Stimulated activated CD8-positive, alpha-beta memory T cell treated with anti-CD3 and anti-CD28 coated beads, Interleukin-2, amount 100 ng/mL, for 48 hours (primary cell): ENCODE measurements around the gene PCNA.

ENCODE experiments used
- DNase-seq, 2 donors: peaks; one replicate each; pipeline ENCODE4 v3.0.0-alpha.2; 2020; ENCODE audit warnings: low read depth in 2 of 2

The PCNA gene

DNA sequence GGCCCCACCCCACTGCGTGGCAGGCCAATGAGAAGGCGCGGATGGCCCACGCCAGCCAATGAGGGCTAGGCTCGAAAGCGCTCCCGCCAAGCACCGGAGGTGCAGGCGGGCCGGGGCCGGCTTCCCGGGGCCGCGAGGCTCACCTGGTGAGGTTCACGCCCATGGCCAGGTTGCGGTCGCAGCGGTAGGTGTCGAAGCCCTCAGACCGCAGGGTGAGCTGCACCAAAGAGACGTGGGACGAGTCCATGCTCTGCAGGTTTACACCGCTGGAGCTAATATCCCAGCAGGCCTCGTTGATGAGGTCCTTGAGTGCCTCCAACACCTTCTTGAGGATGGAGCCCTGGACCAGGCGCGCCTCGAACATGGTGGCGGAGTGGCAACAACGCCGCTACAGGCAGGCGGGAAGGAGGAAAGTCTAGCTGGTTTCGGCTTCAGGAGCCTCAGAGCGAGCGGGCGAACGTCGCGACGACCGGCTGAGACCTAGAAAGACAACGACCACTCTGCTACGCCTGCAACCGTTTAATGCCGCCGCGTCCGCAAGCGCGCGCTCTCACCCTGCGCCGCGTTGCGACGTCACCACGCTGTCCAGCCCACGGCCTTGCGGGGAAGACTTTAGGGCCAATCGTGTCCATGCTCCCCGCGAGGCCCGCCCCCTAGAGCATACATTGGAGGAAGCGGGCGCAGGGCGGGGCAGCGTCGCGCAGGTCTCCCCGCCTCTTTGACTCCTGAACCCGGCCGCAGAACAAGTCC, at the start of gene PCNA:
PCNA (minus strand) TSS at position 524 of the 750 bp plus-strand sequence; CDS start at position 364, 160 bp downstream.
- peak; percentile 97 for DNase-seq

DNA sequence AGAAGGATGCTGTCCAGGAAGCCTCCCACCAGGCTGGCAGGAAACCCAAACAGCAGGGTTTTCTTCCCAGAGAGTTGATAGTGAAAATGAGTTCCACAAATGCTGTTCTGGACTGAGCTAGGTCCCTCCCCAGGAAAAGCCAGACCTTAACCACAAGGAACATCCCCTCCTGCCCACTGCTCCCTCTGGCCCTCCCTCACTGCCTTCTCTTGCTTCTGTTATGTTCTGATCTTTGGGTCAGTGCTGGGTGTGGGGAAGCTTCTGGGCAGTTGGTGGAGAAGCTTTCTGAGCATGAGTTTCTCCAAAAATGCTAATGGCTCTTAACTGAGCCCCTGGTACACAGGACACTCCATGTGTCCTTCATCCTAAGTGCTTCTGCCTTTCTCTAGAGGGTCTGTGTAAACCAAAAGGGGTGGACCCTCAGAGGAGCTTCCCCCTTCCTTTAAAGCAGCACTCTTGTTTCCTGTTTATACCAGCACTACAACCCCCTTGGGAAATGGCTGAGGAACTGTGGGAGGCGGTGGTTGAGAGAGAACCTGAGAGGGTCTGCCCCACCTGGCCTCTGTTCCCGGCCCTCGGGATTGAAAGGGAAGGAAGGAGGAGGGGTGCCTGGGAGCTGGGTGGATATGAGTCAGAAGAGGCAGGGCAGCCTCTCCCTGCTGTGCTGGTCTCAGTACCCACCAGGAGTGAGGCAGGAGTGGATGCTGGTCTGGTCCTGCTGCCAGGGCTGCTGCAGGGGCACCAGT, 49.1 kb upstream of the PCNA start:
- no peak for DNase-seq

DNA sequence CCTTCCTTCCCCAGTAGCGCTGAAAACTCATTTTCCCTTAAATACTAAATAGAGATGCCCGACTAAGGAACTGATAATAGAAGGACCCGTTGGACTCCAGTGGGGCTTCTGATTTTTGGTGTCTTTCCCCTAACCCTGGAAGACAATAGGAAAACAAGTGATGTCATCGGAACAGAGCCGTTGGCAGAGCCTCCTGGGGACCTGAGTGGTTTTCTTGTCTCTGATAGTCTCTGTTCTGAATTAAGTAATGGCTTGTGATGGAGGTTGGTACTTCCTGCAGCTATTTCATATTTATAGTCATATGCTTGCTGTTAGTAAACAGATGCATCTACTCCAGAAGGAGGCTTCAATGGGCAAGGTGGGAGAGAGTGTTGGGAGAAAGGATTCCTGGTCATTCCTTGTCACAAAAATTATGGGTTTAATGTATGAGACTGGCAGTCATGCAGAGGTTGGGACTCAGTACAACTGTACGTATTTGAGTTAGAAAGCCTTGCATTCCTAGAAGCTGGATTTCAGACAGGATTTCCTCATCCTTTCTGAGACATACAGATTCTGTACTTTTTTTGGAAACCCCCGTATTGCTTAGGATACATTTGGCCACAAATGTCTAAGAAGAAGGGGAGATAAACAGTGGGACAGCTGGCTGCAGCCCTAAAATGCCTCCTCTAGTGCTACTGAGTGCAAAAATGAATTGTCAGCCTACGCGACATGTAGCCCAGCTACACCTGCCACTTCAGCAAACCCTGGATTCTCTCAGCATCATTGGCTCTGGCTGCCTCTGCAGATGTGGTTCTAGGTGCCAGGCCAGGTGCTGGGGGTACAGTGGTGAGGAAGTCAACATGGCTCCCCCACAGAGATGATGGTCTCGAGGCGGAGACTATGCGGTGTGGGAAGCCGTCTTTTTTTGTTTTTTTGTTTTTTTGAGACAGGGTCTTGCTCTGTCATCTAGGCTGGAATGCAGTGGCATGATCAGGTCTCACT, 45.2 kb upstream of the PCNA start:
- DNase-seq = no peak

DNA sequence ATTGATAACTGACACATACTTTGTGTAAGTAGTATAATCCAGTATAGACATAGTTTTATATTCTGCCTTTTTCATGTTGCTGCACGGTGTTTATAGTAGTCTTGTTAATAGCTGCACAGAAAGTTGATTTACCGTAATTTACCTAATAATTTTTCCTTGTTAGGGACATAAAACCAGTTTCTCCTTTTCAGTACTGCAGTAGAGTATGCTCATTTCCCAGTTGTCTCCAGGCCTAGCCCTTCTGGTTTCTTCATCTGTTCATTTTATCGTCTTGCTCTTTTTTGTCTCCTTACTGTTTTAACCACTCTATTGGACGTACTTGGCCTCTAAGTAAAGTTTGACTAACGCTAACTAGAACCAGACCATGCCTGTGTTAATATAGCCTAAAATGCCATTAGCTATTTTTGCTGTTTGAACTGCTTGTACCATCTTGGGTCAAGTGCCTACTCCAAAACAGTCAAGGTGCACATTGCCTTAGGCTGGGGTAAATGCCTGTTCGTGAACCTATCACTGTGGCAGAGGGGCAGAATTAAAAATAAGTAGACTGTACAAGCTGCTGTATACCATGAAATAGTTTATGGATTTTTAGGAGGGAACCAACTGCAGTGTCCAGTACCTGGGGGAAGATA, 41.9 kb upstream of the PCNA start:
- no peak for DNase-seq

DNA sequence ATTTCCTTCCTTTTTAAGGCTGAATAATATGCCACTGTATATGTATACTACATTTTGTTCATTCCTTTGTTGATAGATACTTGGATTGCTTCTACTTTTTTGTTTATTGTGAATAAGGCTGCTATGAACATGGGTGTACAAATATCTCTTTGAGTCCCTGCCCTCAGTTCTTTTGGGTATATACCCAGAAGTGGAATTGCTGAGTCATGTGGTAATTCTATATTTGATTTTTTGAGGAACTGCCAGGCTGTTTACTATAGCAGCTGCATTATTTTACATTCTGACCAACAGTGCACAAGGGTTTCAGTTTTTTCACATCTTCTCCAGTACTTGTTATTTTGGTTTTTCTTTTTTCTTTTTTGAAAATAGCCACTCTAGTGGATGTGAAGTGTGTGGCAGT, 41.1 kb upstream of the PCNA start:
- DNase-seq = no peak

DNA sequence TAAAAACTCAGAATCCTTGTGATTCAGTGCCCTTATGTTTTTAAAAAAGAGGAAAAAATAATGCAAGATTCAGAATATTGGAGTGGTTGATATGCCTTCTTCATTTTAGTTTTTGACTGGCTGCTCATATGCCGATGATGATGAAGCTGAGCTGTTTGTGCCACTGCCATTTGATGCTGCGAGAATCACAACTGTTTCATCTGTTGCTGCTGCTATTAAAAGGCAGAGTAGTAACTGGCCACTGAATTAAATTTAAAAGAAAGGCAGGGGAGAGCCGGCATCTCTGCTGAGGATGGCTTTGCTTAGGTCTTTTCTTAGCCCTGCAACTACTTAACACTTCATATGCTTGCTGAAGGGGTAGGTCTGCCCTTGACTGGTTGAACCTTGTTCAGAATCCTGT, 40.2 kb upstream of the PCNA start:
- DNase-seq = no peak

DNA sequence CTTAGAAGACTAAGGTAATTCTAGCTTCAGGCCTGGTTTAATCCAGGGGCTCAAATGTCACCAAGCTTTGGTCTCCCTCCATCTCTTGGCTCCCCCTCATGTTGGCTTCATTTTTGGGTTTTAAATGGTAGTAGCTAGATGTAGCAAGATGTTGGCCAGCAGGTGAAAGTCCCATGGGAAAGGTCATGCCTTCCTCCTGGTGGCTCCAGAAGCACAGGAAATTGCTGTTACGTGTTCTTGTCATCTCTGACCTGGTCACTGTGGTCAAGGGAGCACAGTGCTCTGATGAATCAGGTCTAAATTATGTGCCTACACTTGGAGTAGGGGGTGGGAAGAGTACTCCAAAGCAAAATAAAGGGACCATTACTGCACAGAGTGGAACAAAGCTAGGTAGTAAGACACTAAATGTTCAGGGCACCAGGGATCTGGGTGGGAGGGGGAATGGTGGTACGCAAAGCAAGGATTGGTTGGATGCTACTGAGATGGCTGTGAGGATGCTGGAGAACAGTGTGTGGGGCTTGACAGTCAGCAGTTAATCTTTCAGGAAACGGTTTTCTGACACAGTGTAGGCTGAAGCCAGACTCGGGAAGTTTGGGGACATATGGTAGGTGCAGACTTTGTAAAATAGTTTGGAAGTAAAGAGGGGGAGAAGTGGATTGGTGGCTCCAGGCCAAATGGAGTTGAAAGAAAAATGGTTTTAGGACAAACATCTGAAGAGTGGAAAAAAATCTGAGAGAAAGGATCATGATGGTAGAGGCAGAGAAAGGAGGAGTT, 37.1 kb upstream of the PCNA start:
- no peak for DNase-seq

DNA sequence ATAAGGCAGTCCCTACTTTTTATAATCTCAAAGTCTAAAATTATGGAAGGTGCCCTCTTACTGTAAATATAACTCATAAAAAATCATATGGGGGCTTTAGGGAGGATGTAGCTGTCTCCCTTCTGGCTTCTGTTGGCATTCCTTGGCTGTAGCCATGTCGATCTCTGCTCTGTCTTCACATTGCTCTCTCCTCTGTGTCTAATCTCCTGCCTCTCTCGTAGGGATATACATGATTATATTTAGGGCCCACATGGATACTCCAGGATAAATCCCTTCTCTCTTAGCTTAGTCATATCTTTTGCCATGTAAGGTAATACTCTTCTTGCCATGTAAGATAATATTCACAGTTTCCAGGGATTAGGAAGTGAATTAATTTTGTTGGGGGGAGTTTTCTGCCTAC, 35.6 kb upstream of the PCNA start:
- DNase-seq = no peak

DNA sequence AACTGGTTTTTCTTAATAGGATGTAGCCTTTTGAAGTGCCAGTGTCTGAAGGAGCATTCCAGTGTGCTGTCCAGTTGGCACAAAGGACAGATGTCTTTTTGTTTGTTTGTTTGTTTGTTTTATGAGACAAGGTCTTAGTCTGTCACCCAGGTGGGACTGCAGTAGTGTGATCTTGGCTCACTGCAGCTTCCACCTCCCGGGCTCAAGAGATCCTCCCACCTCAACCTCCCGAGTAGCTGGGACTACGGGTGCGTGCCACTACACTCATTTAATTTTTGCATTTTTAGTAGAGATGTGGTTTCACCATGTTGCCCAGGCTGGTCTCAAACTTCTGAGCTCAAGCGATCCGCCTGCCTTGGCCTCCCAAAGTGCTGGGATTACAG, 34.8 kb upstream of the PCNA start:
- no peak for DNase-seq

DNA sequence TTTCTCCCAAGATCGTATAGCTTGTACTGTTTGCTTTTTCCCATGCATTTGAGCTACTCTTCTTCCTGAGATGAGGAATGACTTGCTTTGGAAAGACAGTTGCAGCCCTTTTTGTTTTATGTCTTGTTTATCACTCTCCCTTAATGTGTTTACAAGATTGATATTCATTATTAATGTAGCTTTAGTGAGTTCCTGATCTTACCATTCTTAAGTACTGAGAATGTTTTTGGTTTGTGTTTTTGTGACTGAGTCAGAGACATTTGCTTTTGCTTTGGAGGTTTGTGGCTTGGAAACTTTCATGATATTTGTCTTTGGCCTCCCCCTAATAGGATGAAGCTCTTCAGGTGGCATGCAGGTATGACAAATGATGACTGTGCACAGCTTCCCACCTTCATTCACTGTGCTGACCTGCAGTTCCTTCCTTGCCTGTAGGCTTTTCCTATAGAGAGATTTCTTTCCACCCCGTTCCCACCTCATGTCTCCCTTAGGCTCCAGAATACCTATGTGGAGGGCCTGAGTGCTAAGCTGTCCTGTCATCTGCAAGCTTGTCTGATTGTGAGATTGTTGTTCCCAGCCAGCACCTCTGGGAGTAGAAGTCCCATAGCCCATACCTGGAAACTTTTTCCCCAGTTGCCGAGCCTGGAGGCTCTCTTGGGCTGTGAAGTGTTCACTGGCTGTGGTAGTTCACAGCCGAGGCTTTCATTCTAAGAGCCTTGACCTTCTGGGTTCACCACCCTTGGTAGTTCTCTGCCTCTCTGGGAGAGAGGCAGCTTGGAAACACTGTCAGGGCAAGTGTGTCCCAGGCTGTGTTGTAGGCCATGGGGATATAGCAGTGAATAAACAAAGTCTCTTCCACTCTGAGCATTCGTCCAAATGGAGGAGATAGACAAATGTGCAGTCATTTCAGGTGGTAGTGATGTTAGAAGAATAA, 34.1 kb upstream of the PCNA start:
- no peak for DNase-seq

DNA sequence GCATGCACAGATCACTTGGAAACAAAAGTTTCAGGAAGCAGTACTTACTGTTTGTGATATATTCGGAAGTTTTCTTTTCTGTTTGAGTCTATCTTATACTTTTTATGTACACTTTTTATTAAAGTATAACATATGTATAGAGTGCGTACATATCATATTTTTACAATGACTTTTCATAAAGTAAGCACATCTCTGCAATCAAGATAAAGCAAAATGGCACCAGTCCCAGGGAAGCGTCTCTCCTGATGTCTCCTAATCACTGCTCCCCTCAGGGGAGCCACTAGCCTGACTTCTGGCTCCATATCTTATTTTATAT, 33.4 kb upstream of the PCNA start:
- DNase-seq = no peak

DNA sequence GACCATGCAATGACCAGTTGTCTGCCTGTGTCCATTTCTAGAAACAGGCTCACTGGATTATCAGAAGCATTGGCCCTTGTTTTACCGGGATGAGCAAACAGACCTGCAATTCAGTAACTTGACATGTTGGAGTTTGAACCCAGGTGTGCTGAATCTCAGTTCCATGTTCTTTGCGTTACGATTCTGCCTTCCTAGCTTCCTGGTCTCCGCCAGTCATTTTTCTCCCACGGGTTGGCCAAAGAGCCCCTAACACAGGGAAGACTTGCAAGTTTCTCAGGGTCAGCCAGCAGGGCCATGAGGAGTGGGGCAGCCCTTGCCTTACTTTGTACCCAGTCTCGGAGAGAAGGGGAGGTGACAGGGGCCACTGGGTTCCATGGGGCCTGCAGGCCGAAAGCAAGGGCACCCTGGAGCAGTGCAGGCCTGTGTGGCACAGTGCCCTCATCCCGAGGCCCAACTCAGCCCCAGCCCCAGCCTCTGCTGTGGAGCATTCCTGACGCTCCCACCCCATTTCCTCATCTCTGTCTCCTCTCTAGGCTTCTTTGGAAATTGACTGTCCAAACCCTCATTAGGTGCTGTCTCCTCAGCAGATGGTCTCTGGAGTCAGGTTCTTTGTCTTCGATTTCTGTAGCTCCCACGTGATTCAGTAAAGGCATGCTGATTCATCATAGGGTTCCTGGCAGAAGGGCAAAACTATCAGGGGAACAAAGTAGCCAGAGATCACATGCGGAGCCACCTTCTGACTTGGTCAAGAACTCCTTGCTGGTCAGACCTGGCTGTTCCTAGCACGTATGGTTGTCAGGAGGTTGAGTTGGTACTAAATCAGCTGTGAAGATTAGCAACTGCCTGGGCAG, 30.7 kb upstream of the PCNA start:
- no peak for DNase-seq

DNA sequence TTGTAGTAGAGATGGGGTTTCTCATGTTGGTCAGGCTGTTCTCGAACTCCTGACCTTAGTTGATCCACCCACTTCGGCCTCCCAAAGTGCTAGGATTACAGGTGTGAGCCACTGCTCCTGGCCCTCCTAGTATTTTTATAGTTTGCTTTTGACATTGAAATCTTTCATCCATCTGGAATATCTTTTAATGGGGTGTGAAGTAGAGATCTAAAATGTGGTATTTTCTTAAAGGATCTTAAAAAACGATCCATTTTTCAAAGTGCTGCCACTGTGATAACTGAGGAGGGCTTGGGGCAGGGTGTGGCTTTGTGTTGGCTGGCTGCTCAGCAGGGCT, 30.1 kb upstream of the PCNA start:
- DNase-seq = no peak

DNA sequence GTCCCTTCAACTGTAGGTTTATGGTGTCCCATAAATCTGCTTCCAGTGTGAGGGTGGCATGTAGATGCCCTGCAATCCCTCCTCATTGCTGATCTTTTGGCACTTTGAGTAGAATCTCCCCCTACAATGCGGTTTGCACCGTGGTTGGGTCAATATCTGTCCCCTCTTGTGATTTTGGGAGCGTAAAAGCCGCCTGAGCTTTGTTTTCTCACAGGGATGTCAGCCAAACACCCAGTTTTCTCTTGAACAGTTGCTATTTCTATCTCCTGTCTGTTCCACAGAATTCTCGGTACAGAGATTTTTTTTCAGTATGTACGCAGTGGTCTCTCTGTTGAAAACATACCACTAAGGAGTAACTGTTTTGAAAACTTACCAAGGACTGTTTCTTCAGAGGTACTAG, 28.8 kb upstream of the PCNA start:
- DNase-seq = no peak

DNA sequence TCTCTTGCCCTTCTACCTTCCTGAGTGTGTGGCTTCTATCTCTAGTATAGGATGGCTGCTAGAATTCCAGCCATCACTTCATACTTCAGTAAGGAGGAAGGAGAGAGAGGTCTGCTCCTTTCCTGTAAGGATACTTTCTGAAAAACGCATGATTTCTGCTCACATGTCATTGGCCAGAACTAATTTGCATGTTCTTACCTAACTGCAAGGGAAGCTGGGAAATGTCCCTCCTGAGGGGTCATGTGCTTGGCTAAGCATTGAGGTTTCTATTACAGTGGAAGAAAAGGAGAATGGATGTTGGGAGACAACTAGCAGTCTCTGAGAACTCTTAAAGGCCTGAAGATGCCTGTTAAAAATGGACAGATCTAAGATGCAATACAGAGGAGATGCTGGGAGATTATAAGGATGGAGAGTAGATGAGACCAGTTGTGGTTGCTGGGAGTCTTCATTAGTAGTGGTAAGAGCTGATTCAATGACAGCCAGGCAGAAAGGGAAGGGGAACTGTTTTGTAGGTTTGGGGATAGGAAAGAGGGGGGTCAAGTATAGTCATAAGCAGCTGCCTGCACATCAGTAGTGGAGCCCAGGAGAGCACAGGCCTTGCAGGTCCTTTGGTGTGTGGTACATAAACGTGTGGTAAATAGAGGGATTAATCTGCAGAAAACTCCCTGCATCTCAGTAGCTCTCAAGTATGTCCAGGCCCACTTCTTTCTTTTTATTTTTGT, 27.3 kb upstream of the PCNA start:
- no peak for DNase-seq

DNA sequence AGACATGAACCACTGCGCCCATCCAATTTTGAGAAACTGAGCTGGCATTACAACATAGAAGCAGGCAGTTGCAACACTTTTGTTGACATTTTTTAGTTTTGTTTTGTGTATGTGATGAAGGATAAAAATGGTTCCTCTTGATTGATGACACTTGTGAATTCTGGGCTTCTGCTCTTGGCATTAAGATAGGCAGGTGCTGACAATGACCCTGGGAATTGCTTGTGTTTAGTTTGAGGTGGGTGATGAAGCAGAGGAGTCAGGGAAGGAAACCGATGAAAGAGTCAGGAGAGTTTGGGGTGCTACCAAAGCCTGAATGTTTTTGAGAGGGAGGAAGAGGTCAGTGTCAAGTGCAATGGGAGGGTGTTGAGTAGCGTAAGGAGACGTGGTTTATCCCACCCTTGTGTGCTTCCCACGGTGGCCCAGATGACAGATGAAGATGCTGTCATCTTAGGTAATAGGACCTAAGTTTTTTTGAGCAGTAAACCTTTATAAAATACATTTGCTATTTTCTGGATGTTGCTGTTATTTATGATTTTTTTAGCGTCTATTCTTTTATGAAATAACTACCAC, 26.4 kb upstream of the PCNA start:
- no peak for DNase-seq

DNA sequence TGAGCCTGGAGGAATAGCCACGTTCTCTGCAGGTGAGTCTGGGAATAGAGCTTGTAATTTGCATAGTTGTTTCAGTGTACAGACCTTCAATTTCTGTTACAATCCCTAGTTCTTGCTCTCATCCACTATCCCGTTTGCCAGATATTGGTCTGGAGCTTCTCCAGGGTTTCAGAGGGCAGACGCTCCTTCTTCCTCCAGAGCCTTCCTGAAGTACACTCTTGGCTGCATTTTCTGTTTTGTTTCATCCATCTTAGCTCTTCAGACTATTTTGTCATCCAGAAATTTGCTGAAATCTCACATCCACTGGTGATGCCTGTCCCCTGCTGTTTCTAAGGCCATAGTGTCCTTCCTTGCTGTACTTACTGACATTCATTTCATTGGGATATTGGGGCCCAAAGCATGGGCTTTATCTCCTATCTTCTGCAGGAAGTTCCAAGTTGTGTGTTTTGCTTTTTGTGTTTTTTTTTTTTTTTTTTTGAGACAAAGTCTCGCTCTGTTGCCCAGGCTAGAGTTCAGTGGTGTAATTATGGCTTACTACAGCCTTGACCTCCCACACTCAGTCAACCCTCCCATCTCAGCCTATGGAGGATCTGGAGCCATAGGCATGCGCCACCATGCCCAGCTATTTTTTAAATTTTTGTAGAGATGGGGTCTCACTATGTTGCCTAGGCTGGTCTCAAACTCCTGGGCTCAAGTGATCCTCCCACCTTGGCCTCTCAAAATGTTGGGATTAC, 25.8 kb upstream of the PCNA start:
- DNase-seq = no peak

DNA sequence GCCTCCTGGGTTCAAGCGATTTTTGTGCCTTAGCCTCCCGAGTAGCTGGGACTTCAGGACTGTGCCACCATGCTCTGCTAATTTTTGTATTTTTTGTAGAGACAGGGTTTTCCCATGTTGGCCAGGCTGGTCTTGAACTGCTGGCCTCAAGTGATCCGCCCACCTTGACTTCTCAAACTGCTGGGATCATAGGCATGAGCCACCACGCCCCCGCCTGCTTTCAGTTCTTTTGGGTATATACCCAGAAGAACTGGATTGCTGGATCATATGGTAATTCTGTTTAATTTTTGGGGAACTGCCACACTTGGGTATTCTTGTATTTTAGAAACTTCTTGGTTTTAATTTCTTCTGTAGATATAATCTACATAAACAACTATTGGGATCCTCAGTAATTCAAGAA, 24.1 kb upstream of the PCNA start:
- DNase-seq = peak in 1 of 2 donors; percentile 13
